Activated T-helper 2 cell treated with anti-CD3 and anti-CD28 coated beads, Interferon-gamma antibody, Interleukin-2, Interleukin-4, amounts not matched to agents 10 μg/mL and 5 μg/mL and 100 μg/mL, durations not matched to agents 14 hours and 24 hours and 36 hours (primary cell): ENCODE data around the gene DALRD3. TPM values are rescaled to one million over a fixed set of nuclear protein-coding genes. Genes with fewer than 3 reads are reported as not detected.
A peak's percentile ranks its signal among the peaks of the same experiment; 100 is the strongest.

Source experiments
- DNase-seq: peaks from one replicate; pipeline ENCODE4 v3.0.0; 2021; ENCODE audit warnings: low spot score
- H3K27ac Mint-ChIP-seq: one replicate; pipeline ENCODE4 v1.8.0; 2021; ENCODE audit warnings: mixed read lengths
- H3K27me3 Mint-ChIP-seq: one replicate; pipeline ENCODE4 v1.8.0; 2021; ENCODE audit warnings: low read depth, mixed read lengths
- H3K36me3 Mint-ChIP-seq: one replicate; pipeline ENCODE4 v1.8.0; 2021; ENCODE audit warnings: low read depth, mixed read lengths
- H3K4me1 Mint-ChIP-seq: one replicate; pipeline ENCODE4 v1.8.0; 2021; ENCODE audit warnings: low read depth, mixed read lengths
- H3K4me3 Mint-ChIP-seq: one replicate; pipeline ENCODE4 v1.8.0; 2021; ENCODE audit warnings: low read depth, mild to moderate bottlenecking, moderate library complexity, mixed read lengths
- H3K9me3 Mint-ChIP-seq: one replicate; pipeline ENCODE4 v1.8.0; 2021; ENCODE audit warnings: mixed read lengths
- intact Hi-C: fragments of 100-400 bp; cut with micrococcal nuclease; formaldehyde crosslinking; loops from one replicate; pipeline ENCODE4 v1.15.1; 2023
- total RNA-seq: library from RNA; stranded (reverse); gene quantifications from 2 replicates; pipeline ENCODE4 v1.2.3, GENCODE V29; 2022

The DALRD3 gene
- total RNA-seq, 1 donor from 2014 or later: 30.4 TPM

DNA sequence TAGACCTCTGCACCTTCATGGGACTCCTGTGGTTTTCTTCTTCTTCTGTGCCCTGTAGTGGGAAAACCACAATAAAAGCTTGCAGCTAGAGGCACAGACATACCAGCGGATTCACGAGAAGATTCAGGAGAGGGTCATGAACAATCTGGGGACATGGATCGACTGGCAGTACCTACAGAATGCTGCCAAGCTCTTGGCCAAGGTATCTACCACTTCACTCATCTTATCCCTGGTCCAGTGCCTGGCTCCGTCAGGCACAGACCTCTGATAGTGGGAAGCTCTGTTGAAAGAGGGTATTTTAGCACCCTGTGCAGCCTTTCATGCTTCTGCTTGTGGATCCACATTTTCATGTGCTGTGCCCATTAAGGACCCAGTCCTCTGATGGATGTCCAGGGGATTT lies 38.1 kb downstream of the DALRD3 start:
- peaks cover 79% of the 10 kb centered on the region for H3K36me3 Mint-ChIP-seq

GRCh38 chr3:48979451-48979850 lies 38.9 kb downstream of the DALRD3 start:
- Mint-ChIP-seq H3K27me3 (no peaks in the 10 kb centered on the region), H3K27ac (no peak overlapping the region)
- intact Hi-C loops: no loop called here

More for the DNA sequence above, 38.1 kb downstream of the DALRD3 start:
- Mint-ChIP-seq H3K27me3 (no peaks in the 10 kb centered on the region), H3K4me3 (no peak overlapping the region), H3K4me1 (no peaks in the 10 kb centered on the region), H3K27ac (no peak overlapping the region), H3K9me3 (no peaks in the 10 kb centered on the region)
- intact Hi-C loops: loop anchor here (10.0 kb wide), 1 partner anchor 185 kb away; the partner anchor contains the start of gene CCDC71
- no peak for DNase-seq

DNA sequence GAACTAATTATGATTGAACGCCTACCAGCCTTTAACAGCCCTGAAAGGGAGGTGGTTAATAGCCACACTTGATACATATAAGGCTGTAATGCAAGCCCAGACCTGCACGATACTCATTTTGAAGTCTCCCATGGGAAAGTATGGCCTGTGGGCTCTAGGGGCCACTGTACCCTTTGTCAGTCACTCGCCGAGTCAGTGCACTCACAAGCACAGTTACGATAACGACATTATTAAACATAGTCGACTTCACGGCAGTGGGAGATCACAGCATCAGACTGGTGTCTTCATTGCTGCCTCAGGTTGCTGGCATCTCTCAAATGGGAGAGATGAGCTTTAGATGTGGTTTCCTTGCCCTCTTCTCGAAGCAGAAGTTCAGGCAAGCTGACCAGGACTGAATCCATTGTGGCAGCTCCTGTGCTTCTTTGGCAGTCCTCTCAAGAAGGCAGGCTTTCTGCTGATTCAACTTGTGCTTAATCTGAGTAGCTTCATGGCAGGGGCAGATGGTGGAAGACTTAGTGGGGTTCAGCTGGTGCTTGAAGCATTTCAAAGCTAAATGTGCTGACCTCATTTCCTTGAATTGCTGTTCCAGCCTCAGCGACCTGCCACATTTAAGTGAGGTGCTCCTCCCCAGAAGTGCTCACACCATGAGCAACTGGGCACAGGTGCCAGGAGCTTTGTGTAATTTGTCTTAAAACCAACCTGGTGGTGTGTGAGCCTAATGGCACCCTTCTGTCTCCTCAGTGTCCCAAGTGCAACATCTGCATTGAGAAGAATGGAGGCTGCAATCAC lies 44.1 kb downstream of the DALRD3 start:
- intact Hi-C loops: no loop called here
- no peak for DNase-seq
- Mint-ChIP-seq H3K27me3 (no peaks in the 10 kb centered on the region), H3K27ac (no peak overlapping the region), H3K4me3 (no peak overlapping the region), H3K36me3 (peaks cover 76% of the 10 kb centered on the region), H3K4me1 (no peaks in the 10 kb centered on the region), H3K9me3 (no peaks in the 10 kb centered on the region)

More at GRCh38 chr3:48979451-48979850, 38.9 kb downstream of the DALRD3 start:
- DNase-seq: no peak
- peaks cover 79% of the 10 kb centered on the region for H3K36me3 Mint-ChIP-seq
- no peak overlapping the region for H3K4me3 Mint-ChIP-seq
- no peaks in the 10 kb centered on the region for H3K9me3 Mint-ChIP-seq
- no peaks in the 10 kb centered on the region for H3K4me1 Mint-ChIP-seq

- DNase-seq: no peak
- Mint-ChIP-seq H3K4me3 (no peak overlapping the region), H3K9me3 (no peaks in the 10 kb centered on the region), H3K27me3 (no peaks in the 10 kb centered on the region), H3K4me1 (peaks cover 9% of the 10 kb centered on the region), H3K27ac (no peak overlapping the region), H3K36me3 (peaks cover 88% of the 10 kb centered on the region)
- intact Hi-C loops: no loop called here
These were observed 47.8 kb downstream of the DALRD3 start for GRCh38 chr3:48970586-48970985.

DNA sequence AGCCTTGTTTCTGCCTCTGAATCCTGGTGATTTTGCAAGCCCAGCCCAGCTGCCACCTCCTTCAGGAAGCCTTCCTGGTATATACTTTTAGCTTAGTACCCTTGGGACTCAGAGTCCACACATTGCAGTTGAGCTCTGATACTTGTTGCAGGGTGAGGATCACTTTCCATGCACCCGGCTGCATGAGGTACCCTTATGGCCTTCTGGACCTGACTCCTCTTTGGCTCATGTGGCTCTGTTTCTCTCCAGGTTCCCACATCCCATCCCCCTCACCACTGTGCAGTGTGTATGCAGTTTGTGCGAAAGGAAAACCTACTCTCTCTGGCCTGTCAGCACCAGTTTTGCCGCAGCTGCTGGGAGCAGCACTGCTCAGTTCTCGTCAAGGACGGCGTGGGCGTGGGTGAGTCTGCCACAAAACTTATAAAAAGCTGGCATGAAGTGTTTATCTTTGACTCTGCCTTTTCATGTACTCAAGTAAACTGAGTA lies 51.5 kb downstream of the DALRD3 start:
- H3K27me3 Mint-ChIP-seq: no peaks in the 10 kb centered on the region
- H3K9me3 Mint-ChIP-seq: no peaks in the 10 kb centered on the region
- H3K4me3 Mint-ChIP-seq: no peak overlapping the region
- no peak for DNase-seq
- intact Hi-C loops: no loop called here
- peaks cover 19% of the 10 kb centered on the region for H3K4me1 Mint-ChIP-seq
- H3K36me3 Mint-ChIP-seq: peaks cover 79% of the 10 kb centered on the region
- H3K27ac Mint-ChIP-seq: peak overlapping the region; percentile 71

GRCh38 chr3:48966367-48966766 lies 52.0 kb downstream of the DALRD3 start:
- peak overlapping the region; percentile 39 for H3K27ac Mint-ChIP-seq
- H3K27me3 Mint-ChIP-seq: no peaks in the 10 kb centered on the region
- peaks cover 77% of the 10 kb centered on the region for H3K36me3 Mint-ChIP-seq
- no peak overlapping the region for H3K4me3 Mint-ChIP-seq
- H3K4me1 Mint-ChIP-seq: peaks cover 22% of the 10 kb centered on the region
- intact Hi-C loops: no loop called here
- no peaks in the 10 kb centered on the region for H3K9me3 Mint-ChIP-seq
- DNase-seq: no peak

Other genes with a start within 250 kb of the DALRD3 start
- 30.7 and 32.4 TPM in 2 replicates for gene PRKAR2A, start 170.7 kb downstream of the DALRD3 start, total RNA-seq
- gene SLC25A20, start 119.7 kb downstream of the DALRD3 start, total RNA-seq: 16.2 and 19.0 TPM in 2 replicates
- 156 and 163 TPM in 2 replicates for gene ARIH2, start 99.7 kb downstream of the DALRD3 start, total RNA-seq
- gene P4HTM, start 28.3 kb downstream of the DALRD3 start, total RNA-seq: 37.8 and 39.1 TPM in 2 replicates
- gene WDR6, start 11.2 kb downstream of the DALRD3 start, total RNA-seq: 161 and 167 TPM in 2 replicates
- gene NDUFAF3, start 3.5 kb upstream of the DALRD3 start, total RNA-seq: 118 and 120 TPM in 2 replicates
- gene IMPDH2, start 10.8 kb upstream of the DALRD3 start, total RNA-seq: 412 and 416 TPM in 2 replicates
- gene QRICH1, start 75.5 kb upstream of the DALRD3 start, total RNA-seq: 145 and 164 TPM in 2 replicates
- gene QARS1, start 86.2 kb upstream of the DALRD3 start, total RNA-seq: 209 and 226 TPM in 2 replicates
- 47.9 and 54.8 TPM in 2 replicates for gene USP19, start 102.2 kb upstream of the DALRD3 start, total RNA-seq
- 0.34 TPM in 1 of 2 replicates, not detected in the other for gene LAMB2, start 114.5 kb upstream of the DALRD3 start, total RNA-seq
- 24.4 and 24.9 TPM in 2 replicates for gene CCDC71, start 147.8 kb upstream of the DALRD3 start, total RNA-seq
- 2.5 and 2.6 TPM in 2 replicates for gene KLHDC8B, start 153.0 kb upstream of the DALRD3 start, total RNA-seq